MCF 10A (cell line): ENCODE measurements around the gene DNM3. TPM values are rescaled to one million over a fixed set of nuclear protein-coding genes. Genes with fewer than 3 reads are reported as not detected.

Experiments
- BruUV-seq: library from RNA; stranded (reverse); fragments of 400-500 nt; replicated peaks from 2 replicates; lab custom pipeline; 2021; lab: Mats Ljungman, UMichigan
- CTCF ChIA-PET: fragments of 300-600 bp; sonication (Branson Sonifier 250); formaldehyde crosslinking; extraction: SDS; loops from one replicate; lab custom pipeline; 2021; ENCODE audit warnings: antibody characterized with exemption, inconsistent platforms; lab: Yijun Ruan, JAX
- POLR2A ChIA-PET: fragments of 300-600, 350-650 bp; sonication (Branson Sonifier 250); formaldehyde crosslinking; extraction: SDS; loops from one replicate; lab custom pipeline; 2020; ENCODE audit warnings: antibody characterized with exemption, inconsistent platforms; lab: Yijun Ruan, JAX
- DNase-seq: peaks from one replicate; pipeline ENCODE4 v3.0.0-alpha.2; 2018; ENCODE audit not compliant: unreplicated experiment
- H3K27ac Mint-ChIP-seq: one replicate; pipeline ENCODE4 v1.8.0; 2022; ENCODE audit warnings: mild to moderate bottlenecking, low read depth, mixed read lengths; ENCODE audit not compliant: unreplicated experiment
- H3K27me3 Mint-ChIP-seq: one replicate; pipeline ENCODE4 v1.8.0; 2022; ENCODE audit warnings: mixed read lengths; ENCODE audit not compliant: insufficient read depth, unreplicated experiment
- H3K36me3 Mint-ChIP-seq: one replicate; pipeline ENCODE4 v1.8.0; 2022; ENCODE audit warnings: mild to moderate bottlenecking, moderate library complexity, mixed read lengths; ENCODE audit not compliant: insufficient read depth, unreplicated experiment
- H3K4me1 Mint-ChIP-seq: one replicate; pipeline ENCODE4 v1.8.0; 2022; ENCODE audit warnings: mixed read lengths; ENCODE audit not compliant: insufficient read depth, unreplicated experiment
- H3K4me3 Mint-ChIP-seq: one replicate; pipeline ENCODE4 v1.8.0; 2022; ENCODE audit warnings: mild to moderate bottlenecking, moderate library complexity, mixed read lengths; ENCODE audit not compliant: unreplicated experiment
- H3K9me3 Mint-ChIP-seq: one replicate; pipeline ENCODE4 v1.8.0; 2022; ENCODE audit warnings: mixed read lengths; ENCODE audit not compliant: unreplicated experiment
- intact Hi-C: fragments of 100-400 bp; cut with micrococcal nuclease; formaldehyde crosslinking; loops from 2 replicates; pipeline ENCODE4 v1.14.1; 2022
- total RNA-seq: library from RNA; stranded (reverse); gene quantifications from 2 replicates; pipeline ENCODE4 v1.2.3, GENCODE V29; 2022
- TF ChIP-seq, protein P1 (sequence below): fragments of 200-600 bp; IDR thresholded peaks from one replicate; pipeline ENCODE4 v1.8.0; 2022; ENCODE audit warnings: antibody characterized with exemption, mild to moderate bottlenecking; ENCODE audit not compliant: unreplicated experiment

Gene DNM3
- total RNA-seq, 1 experiment from 2014 or later = 0.68 TPM

DNA sequence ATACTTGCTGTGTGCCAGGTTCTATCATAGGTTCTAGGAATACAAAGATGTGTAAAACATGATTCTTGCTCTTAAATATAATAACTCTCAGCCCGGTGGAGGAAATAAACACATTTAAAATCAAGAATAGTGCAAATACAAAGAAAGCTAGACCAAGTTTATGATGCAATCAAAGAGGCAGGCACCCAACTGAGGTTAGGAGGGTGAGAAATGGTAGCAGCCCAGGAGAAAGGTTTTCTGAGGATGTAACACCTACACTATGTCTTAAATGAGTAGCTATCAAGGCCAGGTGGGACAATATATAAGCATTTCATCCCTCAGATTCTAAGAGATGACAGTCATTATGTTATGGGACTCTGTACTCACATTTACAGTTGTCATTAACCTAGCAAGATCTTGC lies 612.3 kb downstream of the DNM3 start:
- Mint-ChIP-seq H3K4me3 (no peak overlapping the region), H3K27ac (no peak overlapping the region), H3K9me3 (no peaks in the 10 kb centered on the region), H3K27me3 (no peaks in the 10 kb centered on the region), H3K4me1 (peaks cover 26% of the 10 kb centered on the region), H3K36me3 (no peaks in the 10 kb centered on the region)
- CTCF ChIA-PET = interaction anchor here (0.7 to 7.5 kb wide), 11 partner anchors 9 to 363 kb away, joined by 3 to 89 read pairs (median 4); partner anchors contain the start of gene PIGC
- intact Hi-C loops = loop anchor here (5.0 kb wide), 1 partner anchor 134 kb away; no protein-coding TSS in a partner anchor
- BruUV-seq = no TSS peak
- no peak for DNase-seq
- POLR2A ChIA-PET = interaction anchor here (0.6 to 7.1 kb wide), 2 partner anchors 78 to 236 kb away, joined by 3 to 43 read pairs; partner anchors contain the start of gene SUCO
- TF ChIP-seq, protein P1, sequence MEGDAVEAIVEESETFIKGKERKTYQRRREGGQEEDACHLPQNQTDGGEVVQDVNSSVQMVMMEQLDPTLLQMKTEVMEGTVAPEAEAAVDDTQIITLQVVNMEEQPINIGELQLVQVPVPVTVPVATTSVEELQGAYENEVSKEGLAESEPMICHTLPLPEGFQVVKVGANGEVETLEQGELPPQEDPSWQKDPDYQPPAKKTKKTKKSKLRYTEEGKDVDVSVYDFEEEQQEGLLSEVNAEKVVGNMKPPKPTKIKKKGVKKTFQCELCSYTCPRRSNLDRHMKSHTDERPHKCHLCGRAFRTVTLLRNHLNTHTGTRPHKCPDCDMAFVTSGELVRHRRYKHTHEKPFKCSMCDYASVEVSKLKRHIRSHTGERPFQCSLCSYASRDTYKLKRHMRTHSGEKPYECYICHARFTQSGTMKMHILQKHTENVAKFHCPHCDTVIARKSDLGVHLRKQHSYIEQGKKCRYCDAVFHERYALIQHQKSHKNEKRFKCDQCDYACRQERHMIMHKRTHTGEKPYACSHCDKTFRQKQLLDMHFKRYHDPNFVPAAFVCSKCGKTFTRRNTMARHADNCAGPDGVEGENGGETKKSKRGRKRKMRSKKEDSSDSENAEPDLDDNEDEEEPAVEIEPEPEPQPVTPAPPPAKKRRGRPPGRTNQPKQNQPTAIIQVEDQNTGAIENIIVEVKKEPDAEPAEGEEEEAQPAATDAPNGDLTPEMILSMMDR = no peak

DNA sequence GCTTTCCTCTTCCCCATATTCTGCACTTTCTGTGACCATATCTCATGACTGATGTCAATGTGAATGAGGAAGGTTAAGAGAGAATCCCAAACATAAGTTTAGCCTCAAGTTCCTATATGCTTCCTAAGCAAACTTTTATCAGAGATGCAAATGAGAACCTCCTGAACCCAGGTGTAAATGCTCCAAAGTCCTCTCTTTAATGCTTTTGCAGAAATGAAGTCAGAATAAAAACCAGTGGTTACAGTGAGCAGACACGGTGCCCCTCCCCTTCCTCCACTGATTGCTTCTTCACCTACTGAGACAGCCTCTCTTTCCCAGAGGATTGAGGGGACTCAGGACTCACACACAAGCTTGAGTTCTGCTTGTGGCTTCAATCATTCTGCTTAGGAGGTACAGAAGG lies 614.2 kb downstream of the DNM3 start:
- H3K27me3 Mint-ChIP-seq = no peaks in the 10 kb centered on the region
- intact Hi-C loops = no loop called here
- TF ChIP-seq, protein P1 = no peak
- CTCF ChIA-PET = interaction anchor here (0.7 to 1.3 kb wide), 5 partner anchors 11 to 272 kb away, joined by 3 to 5 read pairs (median 3); no protein-coding TSS in a partner anchor
- no TSS peak for BruUV-seq
- H3K36me3 Mint-ChIP-seq = no peaks in the 10 kb centered on the region
- no peaks in the 10 kb centered on the region for H3K9me3 Mint-ChIP-seq
- no peak for DNase-seq
- H3K4me3 Mint-ChIP-seq = no peak overlapping the region
- H3K27ac Mint-ChIP-seq = no peak overlapping the region
- peaks cover 19% of the 10 kb centered on the region for H3K4me1 Mint-ChIP-seq
- POLR2A ChIA-PET = interaction anchor here (7.1 kb wide), 1 partner anchor 76 kb away, joined by 43 read pairs; the partner anchor contains the start of gene SUCO

DNA sequence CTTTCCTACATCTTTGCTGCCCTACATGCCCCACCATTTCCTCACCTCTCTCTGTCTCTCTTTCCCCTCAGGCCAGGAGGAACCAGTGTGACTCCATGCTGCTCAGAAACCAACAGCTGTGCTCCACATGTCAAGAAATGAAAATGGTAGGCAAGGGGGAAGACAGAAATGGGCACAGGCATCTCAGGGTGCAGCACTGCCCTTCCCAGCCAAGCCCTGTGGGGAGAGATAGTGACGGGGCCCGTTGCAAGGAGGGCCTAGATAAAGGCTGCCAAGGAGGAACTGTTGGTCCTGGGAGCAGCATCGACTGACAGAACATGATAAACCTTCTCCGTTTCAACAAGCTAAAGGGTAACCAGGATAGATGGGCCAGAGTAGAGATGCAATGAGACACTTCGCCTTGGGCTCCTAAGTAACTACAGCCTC lies 615.1 kb downstream of the DNM3 start:
- no peak overlapping the region for H3K27ac Mint-ChIP-seq
- H3K27me3 Mint-ChIP-seq = no peaks in the 10 kb centered on the region
- H3K9me3 Mint-ChIP-seq = no peaks in the 10 kb centered on the region
- BruUV-seq = no TSS peak
- no peak for DNase-seq
- ChIA-PET CTCF (interaction anchor here (0.6 to 1.3 kb wide), 9 partner anchors 10 to 668 kb away, joined by 3 to 5 read pairs (median 3); no protein-coding TSS in a partner anchor), POLR2A (no interaction called here)
- TF ChIP-seq, protein P1 = no peak
- H3K36me3 Mint-ChIP-seq = no peaks in the 10 kb centered on the region
- intact Hi-C loops = no loop called here
- no peak overlapping the region for H3K4me3 Mint-ChIP-seq
- H3K4me1 Mint-ChIP-seq = peaks cover 17% of the 10 kb centered on the region

DNA sequence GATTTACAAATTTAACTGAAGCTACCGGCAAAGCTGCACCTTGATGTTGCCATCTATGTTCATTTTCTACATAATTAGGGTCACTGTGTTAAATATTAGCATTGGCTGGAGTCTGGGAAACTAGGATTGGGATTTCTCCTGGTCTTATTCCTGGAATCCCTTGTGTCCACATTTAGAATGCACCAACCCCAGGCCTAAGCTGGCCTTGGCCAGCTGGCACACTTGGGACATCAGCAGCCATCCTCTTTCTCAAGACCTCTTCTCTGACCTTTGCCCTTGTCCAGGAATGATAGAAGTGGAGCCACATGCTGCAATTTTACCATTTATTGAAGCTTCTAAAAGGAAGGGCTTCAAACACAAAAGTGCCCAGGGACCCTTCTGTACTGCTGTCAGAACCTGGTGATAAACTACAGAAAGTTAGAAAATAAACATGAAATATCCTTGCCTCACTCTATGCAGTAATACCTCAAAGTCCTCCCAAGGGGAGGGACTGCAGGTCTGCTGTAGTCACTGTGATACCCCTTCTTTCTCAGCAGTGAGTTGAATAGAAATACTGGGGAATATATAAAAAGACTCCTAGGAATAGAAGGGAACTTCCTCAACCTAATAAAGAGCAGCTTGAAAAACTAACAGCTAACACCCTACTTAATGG lies 616.3 kb downstream of the DNM3 start:
- no peaks in the 10 kb centered on the region for H3K36me3 Mint-ChIP-seq
- peaks cover 17% of the 10 kb centered on the region for H3K4me1 Mint-ChIP-seq
- intact Hi-C loops = no loop called here
- BruUV-seq = no TSS peak
- H3K4me3 Mint-ChIP-seq = no peak overlapping the region
- ChIA-PET POLR2A (interaction anchor here (0.7 to 4.1 kb wide), 3 partner anchors 8 to 75 kb away, joined by 3 to 17 read pairs (median 4); no protein-coding TSS in a partner anchor), CTCF (interaction anchor here (0.5 to 4.6 kb wide), 6 partner anchors 8 to 317 kb away, joined by 3 to 31 read pairs (median 4); no protein-coding TSS in a partner anchor)
- DNase-seq = no peak
- no peaks in the 10 kb centered on the region for H3K9me3 Mint-ChIP-seq
- TF ChIP-seq, protein P1 = no peak
- no peak overlapping the region for H3K27ac Mint-ChIP-seq
- H3K27me3 Mint-ChIP-seq = no peaks in the 10 kb centered on the region
